ENCODE data around the gene MROH2A.
A peak's percentile ranks its signal among the peaks of the same experiment; 100 is the strongest.
"Not testable (repeated sequence)": the region's sequence is repeated elsewhere in the genome, so short reads cannot be mapped to it uniquely, and the experiment has no call there.

MROH2A gene

DNA sequence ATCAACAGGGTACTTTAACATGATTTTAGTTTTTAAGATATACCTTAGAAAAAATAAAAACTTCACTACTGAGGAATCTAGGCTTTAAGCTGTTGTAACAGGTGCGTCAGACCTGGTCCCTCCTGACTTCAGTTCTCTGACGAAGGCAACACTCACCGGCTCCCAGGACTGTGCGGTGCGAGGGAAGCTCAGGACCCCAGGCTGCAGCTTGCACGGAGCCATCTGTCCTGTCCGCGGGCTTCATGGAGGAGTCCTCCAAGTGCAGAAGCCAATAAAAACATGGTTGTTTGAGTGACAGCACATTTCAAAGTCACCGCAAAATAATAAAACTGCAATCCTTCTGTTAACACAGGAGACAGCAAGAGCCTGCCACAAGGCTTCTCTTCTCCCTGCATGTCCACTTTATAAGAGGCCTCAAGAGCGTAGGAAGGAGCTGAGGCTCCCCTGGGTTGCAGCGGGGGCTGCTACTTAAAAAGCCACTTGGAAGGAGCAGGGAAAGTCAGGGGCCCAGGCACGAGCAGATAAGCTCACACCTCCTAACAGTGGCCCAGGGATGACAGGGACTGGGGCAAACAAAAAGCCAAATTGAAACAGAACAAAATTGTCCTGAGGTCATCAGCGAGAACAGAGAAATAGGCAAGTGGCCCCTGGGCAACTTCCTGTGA lies 71.6 kb downstream of the MROH2A start:
- Histone ChIP-seq H3K4me3 (no peak overlapping the region), H3K27ac (no peak overlapping the region)

DNA sequence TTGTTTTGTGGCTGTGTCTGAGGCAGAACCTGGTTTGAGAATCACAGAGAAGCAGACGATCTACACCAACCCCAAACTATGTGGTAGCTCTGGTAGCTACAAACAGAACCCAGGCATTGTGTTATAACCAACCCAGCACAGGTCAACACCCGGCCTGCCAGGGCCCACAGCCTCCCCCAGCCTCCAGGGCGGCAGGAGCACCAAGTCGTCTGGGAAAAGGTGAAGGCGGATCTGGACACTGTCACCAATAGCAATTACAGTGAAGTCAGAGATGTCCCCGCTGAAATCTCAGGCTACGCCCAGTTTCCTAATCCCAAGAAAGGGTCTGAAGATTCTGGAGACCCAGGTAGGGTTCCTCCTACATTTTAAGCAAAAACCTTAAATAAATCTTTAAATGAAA lies 72.6 kb downstream of the MROH2A start:
- Histone ChIP-seq H3K27ac (no peak overlapping the region), H3K4me3 (no peak overlapping the region)

DNA sequence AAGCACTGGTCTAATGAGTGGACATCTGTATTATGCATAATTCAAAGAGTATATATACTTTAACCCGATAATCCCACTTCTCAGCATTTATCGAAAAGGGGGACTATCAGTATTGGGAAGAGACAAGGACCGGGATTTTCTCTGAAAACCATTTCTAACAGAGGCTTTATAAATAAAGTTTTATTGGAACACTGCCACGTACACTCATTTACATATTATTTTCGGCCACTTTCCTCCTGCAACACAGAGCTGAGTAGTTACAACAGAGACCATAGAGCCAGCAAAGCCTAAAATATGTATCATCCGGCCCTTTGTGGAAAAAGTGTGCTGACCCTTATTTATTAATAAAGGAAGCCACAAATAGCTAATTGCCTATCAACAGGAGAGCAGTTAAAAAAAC lies 73.0 kb downstream of the MROH2A start:
- H3K27ac ChIP-seq, result no peak overlapping the region
- no peak overlapping the region for H3K4me3 ChIP-seq

DNA sequence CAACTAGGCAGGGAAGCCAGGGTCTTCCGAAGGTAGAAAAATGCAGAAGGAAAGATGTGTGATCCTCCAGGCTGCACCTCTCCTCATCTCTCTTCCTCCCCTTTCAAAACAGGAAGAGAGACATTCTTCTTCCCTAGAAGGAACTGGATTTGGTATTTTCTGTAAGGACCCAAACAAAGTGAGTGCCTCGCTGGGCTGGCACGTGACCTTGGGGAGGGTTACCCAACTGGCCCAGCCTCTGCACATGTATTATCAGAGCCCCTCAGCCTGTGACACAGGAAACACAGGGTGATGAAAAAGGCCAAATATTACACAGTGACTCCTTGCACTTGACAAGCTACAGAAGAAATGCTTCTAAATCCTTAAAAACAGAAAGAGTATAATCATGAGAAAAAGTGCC lies 73.9 kb downstream of the MROH2A start:
- Histone ChIP-seq H3K4me3 (no peak overlapping the region), H3K27ac (peak overlapping the region in 1 of 21 experiments; percentile 4)

DNA sequence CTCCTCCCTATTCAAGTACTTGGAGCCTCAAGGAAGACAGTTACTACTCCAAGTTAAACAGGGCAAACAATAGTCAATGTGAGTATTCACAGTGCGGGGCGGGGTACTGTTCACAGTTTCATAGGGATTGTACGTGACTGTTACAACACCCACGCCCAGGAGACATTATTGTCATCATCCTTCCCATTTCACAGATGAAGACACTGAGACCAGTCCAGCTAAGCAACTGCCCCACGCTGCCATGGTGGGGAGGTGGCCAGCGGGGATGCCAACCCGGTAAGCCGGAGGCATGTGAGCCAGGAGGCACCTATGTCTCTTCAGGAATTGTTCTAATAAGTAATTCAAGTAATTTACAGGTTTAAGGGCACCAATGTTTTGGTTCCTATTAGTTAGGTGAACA lies 75.2 kb downstream of the MROH2A start:
- Histone ChIP-seq H3K4me3 (peak overlapping the region; percentile 53 to 90 (median 75)), H3K27ac (peak overlapping the region in 1 of 21 experiments; percentile 21)

DNA sequence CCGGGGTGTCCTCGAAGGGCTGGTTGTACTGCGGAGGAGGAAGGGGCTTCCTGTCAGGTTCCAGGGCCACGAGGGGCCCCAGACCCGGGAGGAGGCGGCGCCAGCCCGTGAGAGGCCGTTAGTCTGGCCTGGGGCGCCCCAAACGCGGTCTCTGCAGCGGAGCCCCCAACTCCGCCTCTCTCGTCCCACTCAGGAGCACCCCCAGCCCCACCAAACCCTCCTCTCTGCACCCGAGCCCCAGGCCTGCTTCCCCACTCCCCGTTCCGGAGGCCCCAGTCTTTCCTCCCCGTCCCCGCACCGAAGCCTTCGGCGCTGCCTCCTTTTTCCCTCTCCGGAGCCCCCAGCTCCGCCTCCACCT lies 75.7 kb downstream of the MROH2A start:
- Histone ChIP-seq H3K27ac (peak overlapping the region in 10 of 21 experiments; percentile 6 to 63 (median 20)), H3K4me3 (peak overlapping the region; percentile 53 to 90 (median 75))

DNA sequence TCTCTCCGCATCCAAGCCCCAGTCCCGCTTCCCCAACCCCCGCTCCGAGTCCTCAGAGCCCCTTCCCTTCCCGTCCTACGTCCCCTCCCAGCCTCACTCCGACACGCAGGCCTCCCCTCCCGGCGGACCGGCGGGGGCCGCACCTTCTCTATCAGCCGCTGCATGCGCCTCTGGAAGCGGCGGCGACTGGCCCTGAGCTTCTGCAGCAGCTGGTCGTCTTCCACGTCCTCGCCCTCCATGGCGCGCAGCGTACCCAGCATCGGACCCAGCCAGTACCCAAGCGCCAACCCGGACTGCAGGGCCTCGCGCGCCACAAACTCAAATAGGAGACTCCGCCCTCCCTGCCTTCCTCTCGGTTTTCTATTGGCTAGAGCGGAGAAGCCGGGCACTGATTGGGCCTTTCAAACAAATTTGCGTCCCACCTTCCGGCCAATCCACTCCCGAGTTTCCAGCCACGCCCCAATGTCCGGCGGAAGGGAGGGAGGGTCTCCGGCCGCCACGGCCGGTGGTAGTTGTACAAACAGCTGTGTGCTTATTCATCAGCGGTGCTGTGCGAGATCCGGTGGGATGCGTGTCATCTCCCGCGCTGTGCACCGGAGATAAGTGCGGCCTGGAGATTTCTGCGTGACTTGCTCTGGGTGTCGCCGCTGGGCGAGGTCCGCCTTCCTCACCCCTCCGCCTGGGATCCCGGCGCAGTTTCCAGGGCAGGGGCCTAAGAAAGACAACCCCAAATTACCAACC lies 76.3 kb downstream of the MROH2A start, which contains the start of gene HJURP:
TSS of gene HJURP (minus strand) at position 295 of the 741 bp plus-strand sequence. CDS start at position 260, 35 bp downstream.
- H3K27ac ChIP-seq, result peak within 1 kb of the TSS in 16 of 21 experiments; percentile 6 to 77 (median 56)
- H3K4me3 ChIP-seq, result peak within 1 kb of the TSS; percentile 53 to 90 (median 75)

DNA sequence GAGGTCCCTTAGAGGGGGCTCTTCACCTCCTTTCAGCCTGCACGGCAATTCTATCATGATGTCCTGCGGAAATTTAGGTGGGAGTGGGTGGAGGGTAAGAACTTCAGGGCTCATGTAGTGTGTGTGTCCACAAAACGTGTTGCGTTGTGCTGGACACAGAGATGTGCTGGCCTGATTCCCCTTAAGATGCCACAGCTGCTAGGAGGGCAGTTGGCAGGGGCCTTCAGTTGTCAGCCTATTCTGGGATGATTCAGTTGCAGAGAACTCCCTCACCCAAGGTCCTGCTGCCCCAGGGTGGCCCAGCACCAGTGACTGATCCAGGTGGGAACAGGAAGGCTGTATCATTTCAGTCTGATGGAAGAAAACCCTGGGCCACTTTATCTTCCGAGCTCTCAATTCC lies 77.2 kb downstream of the MROH2A start:
- Histone ChIP-seq H3K4me3 (no peak overlapping the region), H3K27ac (no peak overlapping the region)

DNA sequence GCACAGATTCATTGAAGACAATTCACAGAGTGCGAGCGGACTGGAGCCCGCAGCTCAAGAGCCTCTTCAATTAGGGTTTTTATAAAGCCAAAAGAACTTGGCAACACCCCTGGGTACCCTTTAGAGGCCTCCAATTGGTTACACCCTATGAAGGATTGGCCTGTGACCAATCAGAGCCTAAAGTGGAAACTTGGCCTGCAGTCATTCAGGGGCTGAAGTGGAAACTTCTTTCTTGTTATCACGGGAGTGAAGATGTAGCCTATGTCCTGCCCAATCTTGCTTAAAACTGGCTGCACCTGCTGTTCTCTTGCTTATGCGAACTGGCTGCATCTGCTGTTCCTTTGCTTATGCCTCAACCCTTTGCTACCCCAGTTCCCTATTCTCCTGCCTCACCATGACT lies 78.1 kb downstream of the MROH2A start:
- Histone ChIP-seq H3K27ac (no peak overlapping the region), H3K4me3 (no peak overlapping the region)

DNA sequence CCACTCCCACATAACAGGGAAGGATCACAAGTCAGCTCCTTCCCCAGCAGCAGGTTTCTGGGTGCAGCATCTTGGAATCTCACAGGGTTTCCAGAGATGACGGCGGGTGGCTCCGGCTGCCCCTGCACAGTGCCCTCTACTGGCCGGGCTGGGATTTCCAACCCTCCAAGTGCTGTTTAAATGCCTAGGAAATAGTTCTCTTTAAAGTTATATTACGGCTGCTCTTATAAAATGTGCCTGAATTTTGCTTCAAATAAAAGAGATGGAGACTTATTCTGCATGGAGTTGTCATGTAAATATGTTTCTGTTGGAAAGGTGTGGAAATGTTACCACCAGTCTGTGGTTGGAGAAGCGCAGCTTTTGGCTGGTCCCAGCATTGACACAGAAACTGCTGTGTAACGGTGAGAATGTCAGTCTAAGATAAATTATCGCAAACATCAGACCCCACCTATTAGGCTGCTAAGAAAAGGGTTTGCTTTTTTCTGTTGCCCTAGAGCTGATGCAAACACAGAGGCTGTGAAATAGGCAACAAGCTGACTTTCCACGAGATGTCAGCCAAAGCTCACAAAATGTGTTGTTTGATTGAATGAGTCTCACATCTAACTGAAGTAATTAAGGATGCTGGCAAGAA lies 79.5 kb downstream of the MROH2A start:
- Histone ChIP-seq H3K4me3 (no peak overlapping the region), H3K27ac (no peak overlapping the region)

DNA sequence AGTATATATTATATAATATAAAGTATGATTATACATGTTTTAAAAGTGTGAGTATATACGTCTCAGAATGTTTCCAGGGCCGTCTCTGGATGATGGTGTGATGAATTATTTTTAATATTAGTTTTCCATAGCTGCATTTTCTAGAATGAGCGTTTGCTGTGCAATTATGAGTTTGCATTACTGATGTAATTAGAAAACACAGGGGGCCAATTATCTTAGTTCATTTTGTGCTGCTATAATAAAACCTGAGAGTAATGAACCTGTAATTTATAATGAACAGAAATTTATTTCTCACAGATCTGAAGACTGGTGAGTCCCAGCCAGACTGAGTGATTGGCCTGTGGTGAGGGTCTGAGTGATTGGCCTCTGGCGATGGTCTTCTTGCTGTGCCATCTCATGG lies 80.2 kb downstream of the MROH2A start:
- H3K27ac ChIP-seq, result no peak overlapping the region

DNA sequence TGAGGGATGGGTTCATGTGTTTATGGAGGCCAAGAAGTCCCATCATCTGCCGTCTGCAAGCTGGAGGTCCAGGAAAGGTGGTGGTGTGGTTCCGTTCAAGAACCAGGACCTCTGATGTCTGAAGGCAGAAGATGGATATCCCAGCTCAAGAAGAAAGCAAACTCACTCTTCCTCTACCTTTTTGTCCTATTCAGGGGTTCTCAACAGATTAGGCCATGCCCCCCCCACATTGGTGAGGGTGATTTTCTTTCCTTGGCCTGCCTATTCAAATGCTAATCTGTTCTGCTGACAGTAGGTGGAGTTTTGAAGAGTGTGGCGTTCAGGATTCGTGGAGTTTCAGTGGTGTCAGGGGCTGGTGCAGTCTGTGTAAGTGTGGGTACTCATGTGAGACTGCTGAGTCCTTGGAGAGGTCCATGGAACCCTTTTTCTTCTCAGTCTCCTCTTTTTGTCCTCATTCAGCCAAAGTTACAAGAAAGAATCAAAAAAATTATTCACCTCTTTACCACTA lies 84.2 kb downstream of the MROH2A start:
- Histone ChIP-seq H3K4me3 (no peak overlapping the region), H3K27ac (no peak overlapping the region)

More for the DNA sequence above, 80.2 kb downstream of the MROH2A start:
- H3K4me3 ChIP-seq, result no peak overlapping the region

DNA sequence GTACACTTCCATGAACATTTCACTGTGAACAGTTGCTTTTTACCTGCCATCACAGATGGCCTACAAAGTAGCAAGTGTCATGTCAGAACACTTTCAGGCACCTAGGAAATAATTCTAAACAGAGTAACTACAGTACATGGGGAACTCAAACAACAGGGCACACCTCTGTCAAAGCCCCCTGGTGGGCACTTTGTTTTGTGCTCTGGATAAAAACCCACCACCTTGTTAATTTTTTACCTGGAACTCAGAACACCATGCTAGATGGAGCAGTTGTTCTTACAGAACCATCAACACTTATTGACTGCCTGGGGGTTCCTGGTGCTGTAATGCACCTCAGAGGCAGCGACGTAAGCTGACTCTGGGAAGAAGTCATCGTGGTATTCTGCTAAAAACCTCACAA lies 87.7 kb downstream of the MROH2A start:
- Histone ChIP-seq H3K4me3 (no peak overlapping the region), H3K27ac (no peak overlapping the region)

DNA sequence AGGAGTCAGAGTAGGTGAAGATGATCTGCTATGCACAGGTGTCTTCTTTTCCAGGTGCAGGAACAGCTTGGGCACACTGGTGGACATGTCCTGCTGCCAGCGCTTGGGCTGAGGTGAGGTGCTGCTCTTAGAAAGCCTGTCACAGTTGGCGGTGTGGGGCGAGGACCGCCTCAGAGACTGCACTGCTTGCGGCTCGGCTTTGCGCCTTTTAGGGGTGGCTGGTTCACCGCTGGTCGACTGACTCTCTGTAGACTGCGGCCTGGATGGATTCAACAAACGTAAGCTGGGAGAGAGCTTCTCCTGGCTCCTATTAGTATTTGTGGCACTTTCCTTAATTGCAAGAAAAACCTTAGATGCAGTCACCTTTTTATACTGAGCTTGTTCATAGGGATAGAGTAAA lies 88.3 kb downstream of the MROH2A start:
- no peak overlapping the region for H3K27ac ChIP-seq

DNA sequence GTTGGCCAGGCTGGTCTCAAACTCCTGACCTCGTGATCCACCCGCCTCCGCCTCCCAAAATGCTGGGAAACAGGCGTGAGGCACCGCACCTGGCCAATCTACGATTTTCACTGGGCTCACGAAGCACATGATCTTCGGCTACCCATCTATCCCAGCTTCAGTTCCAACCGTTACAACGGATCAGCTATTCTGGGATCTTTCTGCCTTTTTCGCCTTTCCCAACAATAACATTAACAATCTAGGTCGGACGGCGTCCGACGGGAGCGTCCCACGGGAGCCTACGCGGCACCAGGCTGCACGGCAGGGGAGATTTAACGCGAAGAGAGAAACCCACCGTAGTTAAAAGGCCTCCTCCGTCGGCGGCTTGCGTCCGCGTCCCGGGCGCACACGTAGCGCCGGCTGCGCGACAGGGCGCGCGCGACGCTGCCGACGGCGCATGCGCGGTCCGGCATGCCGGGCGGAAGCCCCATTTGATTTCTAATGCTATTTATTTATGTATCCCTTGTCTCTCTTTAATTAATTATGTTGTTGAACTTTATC lies 89.9 kb downstream of the MROH2A start, which contains the start of gene MSL3B:
TSS of gene MSL3B (minus strand) at position 394 of the 540 bp plus-strand sequence.
- Histone ChIP-seq H3K27ac (peak within 1 kb of the TSS in 10 of 21 experiments; percentile 2 to 70 (median 32)), H3K4me3 (peak within 1 kb of the TSS; percentile 33 to 50 (median 37))

More for the DNA sequence above, 88.3 kb downstream of the MROH2A start:
- H3K4me3 ChIP-seq, result no peak overlapping the region

DNA sequence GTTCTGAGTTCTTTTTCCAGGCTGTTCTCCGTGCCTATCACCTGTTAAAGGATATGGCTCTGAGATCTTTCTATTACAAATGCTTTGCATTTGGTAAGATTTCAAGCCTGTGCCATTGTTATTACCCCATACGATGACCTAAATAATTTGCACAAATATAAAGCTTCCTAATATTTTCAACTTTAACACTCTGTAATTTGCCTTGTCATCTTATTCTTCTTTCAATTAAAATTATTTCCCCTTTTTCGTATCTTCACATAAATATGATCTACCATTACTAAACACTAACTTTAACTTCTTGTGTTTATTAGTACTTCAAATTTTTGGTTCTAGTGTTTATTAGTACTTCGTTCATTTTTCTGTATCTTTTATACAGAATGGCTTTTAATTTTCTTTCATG lies 93.3 kb downstream of the MROH2A start:
- Histone ChIP-seq H3K27ac (no peak overlapping the region), H3K4me3 (no peak overlapping the region)

DNA sequence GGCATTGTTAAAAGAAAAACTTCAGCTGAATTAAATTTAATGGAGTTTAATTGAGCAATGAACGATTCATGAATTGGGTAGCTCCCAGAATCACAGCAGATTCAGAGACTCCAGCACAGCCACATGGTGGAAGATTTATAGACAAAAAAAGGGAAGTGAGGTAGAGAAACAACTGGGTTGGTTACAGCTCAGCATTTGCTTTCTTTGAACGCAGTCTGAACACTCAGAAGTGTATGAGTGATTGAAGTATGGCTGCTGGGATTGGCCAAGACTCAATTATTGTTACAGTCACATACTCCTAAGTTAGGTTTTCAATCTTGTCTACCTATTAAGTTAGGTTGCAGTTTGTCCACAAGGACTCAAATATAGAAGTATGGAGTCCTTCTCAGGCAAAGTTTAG lies 94.0 kb downstream of the MROH2A start:
- not testable (repeated sequence) for H3K4me3 ChIP-seq, H3K27ac ChIP-seq

DNA sequence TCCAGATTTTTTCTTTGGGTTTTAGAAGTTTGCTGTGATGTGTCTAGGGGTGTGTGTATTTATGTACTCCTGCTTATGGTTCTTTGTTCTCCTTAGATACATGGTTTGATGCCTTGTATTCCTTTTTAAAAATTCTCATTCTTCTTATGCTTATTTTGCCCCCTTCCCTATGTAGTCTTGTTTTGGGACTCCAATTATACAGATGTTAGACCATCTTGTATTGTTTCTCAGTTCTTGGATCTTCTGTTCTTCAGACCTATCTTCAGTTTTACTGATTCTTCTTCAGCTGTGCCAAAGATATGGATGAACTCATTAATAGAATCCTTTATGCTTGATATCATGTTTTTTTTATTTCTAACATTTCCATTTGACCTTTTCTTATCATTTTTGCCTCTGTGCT lies 104.2 kb downstream of the MROH2A start:
- Histone ChIP-seq H3K27ac (no peak overlapping the region), H3K4me3 (no peak overlapping the region)

All from skin epidermis (tissue), 12 donors.